ENCODE results near the gene SMARCAL1. TPM values are rescaled to one million over a fixed set of nuclear protein-coding genes. Genes with fewer than 3 reads are reported as not detected.
"Not testable (repeated sequence)": the region's sequence is repeated elsewhere in the genome, so short reads cannot be mapped to it uniquely, and the experiment has no call there.

SMARCAL1 gene
- total and polyA plus RNA-seq, 4 donors, result 3.4 to 9.3 (median 5.4) TPM

DNA sequence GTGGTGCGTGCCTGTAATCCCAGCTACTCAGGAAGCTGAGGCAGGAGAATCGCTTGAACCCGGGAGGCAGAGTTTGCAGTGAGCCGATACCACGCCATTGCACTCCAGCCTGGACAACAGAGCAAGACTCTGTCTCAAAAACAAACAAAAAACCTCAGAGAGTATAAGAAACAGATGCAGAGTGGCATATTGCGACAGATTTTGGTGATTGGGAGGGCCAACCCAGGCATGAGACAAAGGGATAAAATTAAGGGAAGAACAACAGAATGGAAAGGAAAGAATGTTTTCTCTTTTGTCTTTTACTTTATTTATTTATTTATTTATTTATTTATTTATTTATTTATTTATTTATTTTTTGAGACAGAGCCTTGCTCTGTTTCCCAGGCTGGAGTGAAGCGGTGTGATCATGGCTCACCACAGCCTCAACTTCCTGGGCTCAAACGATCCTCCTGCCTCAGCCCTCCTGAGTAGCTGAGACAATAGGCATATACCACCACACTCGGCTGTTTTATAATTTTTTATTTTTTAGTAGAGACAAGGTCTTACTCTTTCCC lies 106.4 kb downstream of the SMARCAL1 start:
- peaks cover 2 to 22% (median 13%) of the 10 kb centered on the region in 4 donors for H3K4me1 ChIP-seq (ENCODE audit: control insufficient read depth in 4 of 4, insufficient read depth in 4 of 4, low read length in 3 of 4)
- not testable (repeated sequence) for H3K9ac ChIP-seq (ENCODE audit: low read depth in 1 of 2, low read length in 2 of 2); H3K27me3 ChIP-seq (ENCODE audit: control insufficient read depth in 4 of 4, insufficient read depth in 4 of 4, low read length in 3 of 4); H3K36me3 ChIP-seq (ENCODE audit: control insufficient read depth in 4 of 4, insufficient read depth in 3 of 4, low read depth in 1 of 4, low read length in 3 of 4); H3K4me3 ChIP-seq (ENCODE audit: low read depth in 1 of 3, low read length in 3 of 3); H3K9me3 ChIP-seq (ENCODE audit: control insufficient read depth in 4 of 4, low read length in 3 of 4); H3K27ac ChIP-seq (ENCODE audit: low read depth in 1 of 2, low read length in 2 of 2); DNase-seq (ENCODE audit: low spot score)
- 84% methylated on average over 9 of the region's 9 CpGs for WGBS

DNA sequence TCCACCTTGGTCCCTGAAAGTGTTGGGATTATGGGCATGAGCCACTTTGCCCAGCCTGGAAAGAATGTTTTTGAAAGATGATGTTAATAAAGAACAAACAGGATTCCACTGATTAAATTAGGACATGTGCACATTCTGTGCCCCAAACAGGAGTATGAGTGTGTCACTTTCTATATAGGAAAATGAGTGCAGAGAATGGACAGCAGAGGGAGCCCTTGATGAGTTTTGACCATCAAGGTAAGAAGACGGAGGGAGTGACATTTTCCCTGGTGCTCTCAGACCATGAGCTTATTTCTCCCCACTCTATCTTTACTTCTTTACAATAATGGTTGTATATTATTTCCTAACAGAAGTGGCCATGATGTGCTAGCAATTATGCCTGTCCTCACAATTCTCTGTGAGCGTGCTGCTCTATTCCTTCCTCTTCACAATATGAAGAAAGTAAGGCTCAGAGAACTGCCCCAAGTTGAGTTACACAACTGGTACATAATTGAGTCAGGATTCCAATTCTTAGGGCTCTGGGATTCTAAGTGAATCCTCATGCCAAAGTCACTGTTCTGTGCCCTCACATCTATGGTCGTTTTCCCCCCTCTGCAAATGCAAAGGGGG lies 107.0 kb downstream of the SMARCAL1 start:
- H3K9ac ChIP-seq (ENCODE audit: low read depth in 1 of 2, low read length in 2 of 2), result peak overlapping the region in 1 of 2 donors; percentile 33
- 63% methylated on average over 3 of the region's 3 CpGs for WGBS
- H3K27ac ChIP-seq (ENCODE audit: low read depth in 1 of 2, low read length in 2 of 2), result no peak overlapping the region
- TF ChIP-seq EGR1 (IDR thresholded peaks at IDR 0.05; ENCODE audit: low read depth in 2 of 2) (no peak), GABPA (IDR thresholded peaks at IDR 0.05 in 1 of 2, conservative IDR thresholded peaks at IDR 0.05 in 1 of 2) (no peak), RAD21 (IDR thresholded peaks at IDR 0.05) (peak; percentile 96), FOXA1 (IDR thresholded peaks at IDR 0.05) (no peak), HNF4G (IDR thresholded peaks at IDR 0.05) (no peak), MAX (IDR thresholded peaks at IDR 0.05) (no peak), TAF1 (conservative IDR thresholded peaks at IDR 0.05) (no peak), HNF4A (conservative IDR thresholded peaks at IDR 0.05) (peak in 1 of 2 donors; percentile 32), SP1 (IDR thresholded peaks at IDR 0.05) (peak; percentile 7), JUND (IDR thresholded peaks at IDR 0.05) (peak in 1 of 2 donors; percentile 10), NR2F2 (IDR thresholded peaks at IDR 0.05) (no peak), YY1 (IDR thresholded peaks at IDR 0.05) (no peak), FOXA2 (IDR thresholded peaks at IDR 0.05) (no peak), RXRA (IDR thresholded peaks at IDR 0.05) (peak in 1 of 2 donors; percentile 43)
- TF ChIP-seq, protein P1, sequence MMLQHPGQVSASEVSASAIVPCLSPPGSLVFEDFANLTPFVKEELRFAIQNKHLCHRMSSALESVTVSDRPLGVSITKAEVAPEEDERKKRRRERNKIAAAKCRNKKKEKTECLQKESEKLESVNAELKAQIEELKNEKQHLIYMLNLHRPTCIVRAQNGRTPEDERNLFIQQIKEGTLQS (IDR thresholded peaks at IDR 0.05), result no peak
- TF ChIP-seq, protein P2, sequence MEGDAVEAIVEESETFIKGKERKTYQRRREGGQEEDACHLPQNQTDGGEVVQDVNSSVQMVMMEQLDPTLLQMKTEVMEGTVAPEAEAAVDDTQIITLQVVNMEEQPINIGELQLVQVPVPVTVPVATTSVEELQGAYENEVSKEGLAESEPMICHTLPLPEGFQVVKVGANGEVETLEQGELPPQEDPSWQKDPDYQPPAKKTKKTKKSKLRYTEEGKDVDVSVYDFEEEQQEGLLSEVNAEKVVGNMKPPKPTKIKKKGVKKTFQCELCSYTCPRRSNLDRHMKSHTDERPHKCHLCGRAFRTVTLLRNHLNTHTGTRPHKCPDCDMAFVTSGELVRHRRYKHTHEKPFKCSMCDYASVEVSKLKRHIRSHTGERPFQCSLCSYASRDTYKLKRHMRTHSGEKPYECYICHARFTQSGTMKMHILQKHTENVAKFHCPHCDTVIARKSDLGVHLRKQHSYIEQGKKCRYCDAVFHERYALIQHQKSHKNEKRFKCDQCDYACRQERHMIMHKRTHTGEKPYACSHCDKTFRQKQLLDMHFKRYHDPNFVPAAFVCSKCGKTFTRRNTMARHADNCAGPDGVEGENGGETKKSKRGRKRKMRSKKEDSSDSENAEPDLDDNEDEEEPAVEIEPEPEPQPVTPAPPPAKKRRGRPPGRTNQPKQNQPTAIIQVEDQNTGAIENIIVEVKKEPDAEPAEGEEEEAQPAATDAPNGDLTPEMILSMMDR (IDR thresholded peaks at IDR 0.05; ENCODE audit: low read depth, low read length, missing input control), result peak; percentile 79
- TF ChIP-seq, protein P3, sequence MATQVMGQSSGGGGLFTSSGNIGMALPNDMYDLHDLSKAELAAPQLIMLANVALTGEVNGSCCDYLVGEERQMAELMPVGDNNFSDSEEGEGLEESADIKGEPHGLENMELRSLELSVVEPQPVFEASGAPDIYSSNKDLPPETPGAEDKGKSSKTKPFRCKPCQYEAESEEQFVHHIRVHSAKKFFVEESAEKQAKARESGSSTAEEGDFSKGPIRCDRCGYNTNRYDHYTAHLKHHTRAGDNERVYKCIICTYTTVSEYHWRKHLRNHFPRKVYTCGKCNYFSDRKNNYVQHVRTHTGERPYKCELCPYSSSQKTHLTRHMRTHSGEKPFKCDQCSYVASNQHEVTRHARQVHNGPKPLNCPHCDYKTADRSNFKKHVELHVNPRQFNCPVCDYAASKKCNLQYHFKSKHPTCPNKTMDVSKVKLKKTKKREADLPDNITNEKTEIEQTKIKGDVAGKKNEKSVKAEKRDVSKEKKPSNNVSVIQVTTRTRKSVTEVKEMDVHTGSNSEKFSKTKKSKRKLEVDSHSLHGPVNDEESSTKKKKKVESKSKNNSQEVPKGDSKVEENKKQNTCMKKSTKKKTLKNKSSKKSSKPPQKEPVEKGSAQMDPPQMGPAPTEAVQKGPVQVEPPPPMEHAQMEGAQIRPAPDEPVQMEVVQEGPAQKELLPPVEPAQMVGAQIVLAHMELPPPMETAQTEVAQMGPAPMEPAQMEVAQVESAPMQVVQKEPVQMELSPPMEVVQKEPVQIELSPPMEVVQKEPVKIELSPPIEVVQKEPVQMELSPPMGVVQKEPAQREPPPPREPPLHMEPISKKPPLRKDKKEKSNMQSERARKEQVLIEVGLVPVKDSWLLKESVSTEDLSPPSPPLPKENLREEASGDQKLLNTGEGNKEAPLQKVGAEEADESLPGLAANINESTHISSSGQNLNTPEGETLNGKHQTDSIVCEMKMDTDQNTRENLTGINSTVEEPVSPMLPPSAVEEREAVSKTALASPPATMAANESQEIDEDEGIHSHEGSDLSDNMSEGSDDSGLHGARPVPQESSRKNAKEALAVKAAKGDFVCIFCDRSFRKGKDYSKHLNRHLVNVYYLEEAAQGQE (IDR thresholded peaks at IDR 0.05), result no peak
- TF ChIP-seq, protein P4, sequence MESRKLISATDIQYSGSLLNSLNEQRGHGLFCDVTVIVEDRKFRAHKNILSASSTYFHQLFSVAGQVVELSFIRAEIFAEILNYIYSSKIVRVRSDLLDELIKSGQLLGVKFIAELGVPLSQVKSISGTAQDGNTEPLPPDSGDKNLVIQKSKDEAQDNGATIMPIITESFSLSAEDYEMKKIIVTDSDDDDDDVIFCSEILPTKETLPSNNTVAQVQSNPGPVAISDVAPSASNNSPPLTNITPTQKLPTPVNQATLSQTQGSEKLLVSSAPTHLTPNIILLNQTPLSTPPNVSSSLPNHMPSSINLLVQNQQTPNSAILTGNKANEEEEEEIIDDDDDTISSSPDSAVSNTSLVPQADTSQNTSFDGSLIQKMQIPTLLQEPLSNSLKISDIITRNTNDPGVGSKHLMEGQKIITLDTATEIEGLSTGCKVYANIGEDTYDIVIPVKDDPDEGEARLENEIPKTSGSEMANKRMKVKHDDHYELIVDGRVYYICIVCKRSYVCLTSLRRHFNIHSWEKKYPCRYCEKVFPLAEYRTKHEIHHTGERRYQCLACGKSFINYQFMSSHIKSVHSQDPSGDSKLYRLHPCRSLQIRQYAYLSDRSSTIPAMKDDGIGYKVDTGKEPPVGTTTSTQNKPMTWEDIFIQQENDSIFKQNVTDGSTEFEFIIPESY (IDR thresholded peaks at IDR 0.05), result no peak
- H3K27me3 ChIP-seq (ENCODE audit: control insufficient read depth in 4 of 4, insufficient read depth in 4 of 4, low read length in 3 of 4), result no peaks in the 10 kb centered on the region
- peaks cover 5 to 26% (median 16%) of the 10 kb centered on the region in 4 donors for H3K4me1 ChIP-seq (ENCODE audit: control insufficient read depth in 4 of 4, insufficient read depth in 4 of 4, low read length in 3 of 4)
- DNase-seq (ENCODE audit: low spot score), result peak; percentile 47
- no peak overlapping the region for H3K4me3 ChIP-seq (ENCODE audit: low read depth in 1 of 3, low read length in 3 of 3)
- no peaks in the 10 kb centered on the region for H3K9me3 ChIP-seq (ENCODE audit: control insufficient read depth in 4 of 4, low read length in 3 of 4)
- no peaks in the 10 kb centered on the region for H3K36me3 ChIP-seq (ENCODE audit: control insufficient read depth in 4 of 4, insufficient read depth in 3 of 4, low read depth in 1 of 4, low read length in 3 of 4)

All from liver (tissue), 9 donors.